ENCODE results near the gene VDR.

Gene VDR

DNA sequence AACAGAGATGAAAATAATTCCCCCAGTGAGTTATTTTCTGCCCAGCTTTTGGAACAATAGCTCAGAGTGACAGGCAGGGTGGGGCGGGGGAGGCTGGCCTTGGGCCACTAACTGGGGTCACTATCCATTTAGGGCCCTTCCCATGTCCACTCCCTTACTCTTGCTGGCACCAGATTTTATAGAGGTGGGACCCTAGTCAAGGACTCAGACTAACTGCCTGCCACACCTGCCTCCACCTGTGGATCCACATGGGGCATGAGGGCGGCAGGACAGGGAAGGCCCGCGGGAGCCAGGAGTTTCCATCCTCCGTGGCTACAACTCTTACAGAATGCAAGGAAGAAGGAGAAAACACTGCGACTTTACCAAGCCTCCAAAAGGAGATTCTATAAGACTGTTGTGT is 10.1 kb downstream of the VDR start:
- TF ChIP-seq POLR2AphosphoS5 (IDR thresholded peaks at IDR 0.05; ENCODE audit: low read depth, low read length): no peak
- no peak for TF ChIP-seq TAF1 (IDR thresholded peaks at IDR 0.05; ENCODE audit: borderline replicate concordance, insufficient read depth, low read length)
- TF ChIP-seq SIN3A (IDR thresholded peaks at IDR 0.05; ENCODE audit: borderline replicate concordance, insufficient read depth, low read length): no peak
- no peak for TF ChIP-seq REST (IDR thresholded peaks at IDR 0.05; ENCODE audit: insufficient read depth in 1 of 2, low read depth in 2 of 2, low read length in 2 of 2)
- no peak for TF ChIP-seq FOXP2 (optimal IDR thresholded peaks at IDR 0.05; ENCODE audit: borderline replicate concordance, extremely low read depth, extremely low read length, insufficient read depth)

DNA sequence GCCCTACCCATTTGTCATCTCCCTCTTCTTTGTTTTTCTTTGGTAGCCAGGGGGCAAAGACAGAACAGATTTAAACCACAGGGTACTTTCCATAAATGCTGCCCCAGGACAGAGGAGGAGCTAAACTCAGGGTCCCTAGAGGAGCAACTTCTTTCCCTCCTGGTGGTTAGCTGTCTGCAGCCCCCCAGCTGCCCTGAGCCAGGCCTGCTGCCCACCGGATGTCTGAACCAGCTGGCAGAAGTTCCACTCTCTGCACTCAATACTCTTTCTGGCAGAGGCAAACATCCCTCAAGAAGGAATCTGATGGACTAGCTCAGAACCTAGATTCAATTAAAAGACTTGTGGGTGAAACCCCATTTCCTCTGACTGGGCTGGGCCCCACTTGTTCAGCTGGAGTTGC is 10.7 kb downstream of the VDR start:
- TF ChIP-seq REST (IDR thresholded peaks at IDR 0.05; ENCODE audit: insufficient read depth in 1 of 2, low read depth in 2 of 2, low read length in 2 of 2) (no peak), FOXP2 (optimal IDR thresholded peaks at IDR 0.05; ENCODE audit: borderline replicate concordance, extremely low read depth, extremely low read length, insufficient read depth) (no peak), TAF1 (IDR thresholded peaks at IDR 0.05; ENCODE audit: borderline replicate concordance, insufficient read depth, low read length) (no peak), SIN3A (IDR thresholded peaks at IDR 0.05; ENCODE audit: borderline replicate concordance, insufficient read depth, low read length) (no peak), POLR2AphosphoS5 (IDR thresholded peaks at IDR 0.05; ENCODE audit: low read depth, low read length) (no peak)

- TF ChIP-seq TAF1 (IDR thresholded peaks at IDR 0.05; ENCODE audit: borderline replicate concordance, insufficient read depth, low read length) (no peak), FOXP2 (optimal IDR thresholded peaks at IDR 0.05; ENCODE audit: borderline replicate concordance, extremely low read depth, extremely low read length, insufficient read depth) (no peak), SIN3A (IDR thresholded peaks at IDR 0.05; ENCODE audit: borderline replicate concordance, insufficient read depth, low read length) (no peak), POLR2AphosphoS5 (IDR thresholded peaks at IDR 0.05; ENCODE audit: low read depth, low read length) (no peak), REST (IDR thresholded peaks at IDR 0.05; ENCODE audit: insufficient read depth in 1 of 2, low read depth in 2 of 2, low read length in 2 of 2) (no peak)
Measured at GRCh38 chr12:47892819-47893218, 12.0 kb downstream of the VDR start.

DNA sequence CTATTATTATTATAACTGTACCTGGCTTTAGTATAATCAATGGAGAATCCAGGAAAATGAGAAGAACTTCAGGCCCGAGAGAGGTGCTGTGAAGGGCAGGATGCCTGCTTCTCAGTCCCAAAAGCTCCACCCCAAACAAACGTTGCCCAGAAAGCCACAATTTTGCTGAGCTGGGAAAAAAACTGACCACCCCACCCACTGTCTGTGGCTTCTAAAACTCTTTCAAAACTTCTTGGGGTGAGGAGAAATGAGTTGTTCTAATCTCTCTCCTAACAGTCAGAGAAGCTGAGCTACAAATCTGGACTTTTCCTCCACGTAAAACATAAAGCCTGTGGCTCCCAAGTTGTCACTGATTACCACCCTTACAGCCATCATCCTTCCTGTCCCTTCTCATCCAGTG is 13.4 kb downstream of the VDR start:
- TF ChIP-seq TAF1 (IDR thresholded peaks at IDR 0.05; ENCODE audit: borderline replicate concordance, insufficient read depth, low read length) (no peak), POLR2AphosphoS5 (IDR thresholded peaks at IDR 0.05; ENCODE audit: low read depth, low read length) (no peak), FOXP2 (optimal IDR thresholded peaks at IDR 0.05; ENCODE audit: borderline replicate concordance, extremely low read depth, extremely low read length, insufficient read depth) (no peak), SIN3A (IDR thresholded peaks at IDR 0.05; ENCODE audit: borderline replicate concordance, insufficient read depth, low read length) (no peak), REST (IDR thresholded peaks at IDR 0.05; ENCODE audit: insufficient read depth in 1 of 2, low read depth in 2 of 2, low read length in 2 of 2) (no peak)

GRCh38 chr12:47889040-47889439 is 15.8 kb downstream of the VDR start:
- TF ChIP-seq REST (IDR thresholded peaks at IDR 0.05; ENCODE audit: insufficient read depth in 1 of 2, low read depth in 2 of 2, low read length in 2 of 2) (no peak), POLR2AphosphoS5 (IDR thresholded peaks at IDR 0.05; ENCODE audit: low read depth, low read length) (no peak)
